ENCODE results near the gene CTR9.

The CTR9 gene

GRCh38 chr11:10716543-10717259, 34.3 kb upstream of the CTR9 start:
- DNase-seq (ENCODE audit: low read depth) = no peak
- no peak overlapping the region for H3K4me3 ChIP-seq (ENCODE audit: low read depth, low read length)
- TF ChIP-seq CTCF (IDR thresholded peaks at IDR 0.05; ENCODE audit: low read depth, low read length, missing control alignments) = no peak

GRCh38 chr11:10719616-10720015, 31.4 kb upstream of the CTR9 start:
- no peak for DNase-seq (ENCODE audit: low read depth)
- no peak overlapping the region for H3K4me3 ChIP-seq (ENCODE audit: low read depth, low read length)
- no peak for TF ChIP-seq CTCF (IDR thresholded peaks at IDR 0.05; ENCODE audit: low read depth, low read length, missing control alignments)

GRCh38 chr11:10720881-10721376, 30.1 kb upstream of the CTR9 start:
- TF ChIP-seq CTCF (IDR thresholded peaks at IDR 0.05; ENCODE audit: low read depth, low read length, missing control alignments) = no peak
- no peak for DNase-seq (ENCODE audit: low read depth)
- no peak overlapping the region for H3K4me3 ChIP-seq (ENCODE audit: low read depth, low read length)

GRCh38 chr11:10722307-10722706, 28.7 kb upstream of the CTR9 start:
- no peak for DNase-seq (ENCODE audit: low read depth)
- H3K4me3 ChIP-seq (ENCODE audit: low read depth, low read length) = no peak overlapping the region
- TF ChIP-seq CTCF (IDR thresholded peaks at IDR 0.05; ENCODE audit: low read depth, low read length, missing control alignments) = no peak

- no peak overlapping the region for H3K4me3 ChIP-seq (ENCODE audit: low read depth, low read length)
- DNase-seq (ENCODE audit: low read depth) = no peak
- TF ChIP-seq CTCF (IDR thresholded peaks at IDR 0.05; ENCODE audit: low read depth, low read length, missing control alignments) = no peak
These were observed 25.7 kb upstream of the CTR9 start for GRCh38 chr11:10725114-10725906.

- H3K4me3 ChIP-seq (ENCODE audit: low read depth, low read length) = no peak overlapping the region
- no peak for TF ChIP-seq CTCF (IDR thresholded peaks at IDR 0.05; ENCODE audit: low read depth, low read length, missing control alignments)
- no peak for DNase-seq (ENCODE audit: low read depth)
These were observed 25.2 kb upstream of the CTR9 start for GRCh38 chr11:10725907-10726253.

All from GM12864 (cell line).